OCI-LY7 (cell line): ENCODE measurements around the gene VMO1.

Source experiments
- EZH2phosphoT487 ChIP-seq: fragments of 200-600 bp; sonication (generic); IDR thresholded peaks from 2 replicates; pipeline ENCODE4 v1.6.1; 2018; ENCODE audit warnings: low read depth, borderline replicate concordance, mild to moderate bottlenecking, mixed run types, antibody characterized with exemption, low read length, moderate library complexity, mixed read lengths
- TF ChIP-seq, protein P1 (sequence below): fragments of 200-600 bp; sonication (generic); conservative IDR thresholded peaks from 2 replicates; pipeline ENCODE4 v1.5.1; 2014; ENCODE audit warnings: mild to moderate bottlenecking, antibody characterized with exemption, low read length, moderate library complexity, mixed read lengths

DNA sequence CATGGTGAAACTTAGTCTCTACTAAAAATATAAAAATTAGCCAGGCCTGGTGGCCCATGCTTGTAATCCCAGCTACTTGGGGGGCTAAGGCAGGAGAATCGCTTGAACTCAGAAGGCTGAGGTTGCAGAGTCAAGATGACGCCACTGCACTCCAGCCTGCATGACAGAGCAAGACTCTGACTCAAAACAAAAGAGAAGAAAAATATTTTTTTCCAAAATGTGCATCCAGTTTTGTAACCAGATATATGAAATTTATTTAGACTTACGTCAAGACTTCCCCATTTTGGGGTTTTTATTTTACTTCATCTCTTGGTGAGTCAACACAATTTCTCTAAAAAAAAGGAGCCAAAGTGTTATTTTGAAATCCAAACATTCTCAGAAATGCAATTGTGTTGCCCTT, 20.0 kb downstream of the VMO1 start:
- no peak for TF ChIP-seq EZH2phosphoT487
- TF ChIP-seq, protein P1, sequence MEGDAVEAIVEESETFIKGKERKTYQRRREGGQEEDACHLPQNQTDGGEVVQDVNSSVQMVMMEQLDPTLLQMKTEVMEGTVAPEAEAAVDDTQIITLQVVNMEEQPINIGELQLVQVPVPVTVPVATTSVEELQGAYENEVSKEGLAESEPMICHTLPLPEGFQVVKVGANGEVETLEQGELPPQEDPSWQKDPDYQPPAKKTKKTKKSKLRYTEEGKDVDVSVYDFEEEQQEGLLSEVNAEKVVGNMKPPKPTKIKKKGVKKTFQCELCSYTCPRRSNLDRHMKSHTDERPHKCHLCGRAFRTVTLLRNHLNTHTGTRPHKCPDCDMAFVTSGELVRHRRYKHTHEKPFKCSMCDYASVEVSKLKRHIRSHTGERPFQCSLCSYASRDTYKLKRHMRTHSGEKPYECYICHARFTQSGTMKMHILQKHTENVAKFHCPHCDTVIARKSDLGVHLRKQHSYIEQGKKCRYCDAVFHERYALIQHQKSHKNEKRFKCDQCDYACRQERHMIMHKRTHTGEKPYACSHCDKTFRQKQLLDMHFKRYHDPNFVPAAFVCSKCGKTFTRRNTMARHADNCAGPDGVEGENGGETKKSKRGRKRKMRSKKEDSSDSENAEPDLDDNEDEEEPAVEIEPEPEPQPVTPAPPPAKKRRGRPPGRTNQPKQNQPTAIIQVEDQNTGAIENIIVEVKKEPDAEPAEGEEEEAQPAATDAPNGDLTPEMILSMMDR = no peak
